Sigmoid colon (tissue), 4 donors: Measurements from ENCODE around the gene EVC.
"Not testable (repeated sequence)": the region's sequence is repeated elsewhere in the genome, so short reads cannot be mapped to it uniquely, and the experiment has no call there.

Experiments
- CTCF ChIP-seq, 4 experiments: fragments of 450-650 bp in 3 of 4; fragments of 200-600 bp in 1 of 4; IDR thresholded peaks; one replicate each; pipeline ENCODE4 v1.5.1; 2016 to 2019; ENCODE audit warnings: antibody characterized with exemption in 4 of 4, mild to moderate bottlenecking in 3 of 4, moderate library complexity in 2 of 4
- POLR2A ChIP-seq, 2 donors: fragments of 450-650 bp; IDR thresholded peaks; one replicate each; pipeline ENCODE4 v1.6.1; 2016; ENCODE audit warnings: antibody characterized with exemption in 2 of 2, mild to moderate bottlenecking in 2 of 2, moderate library complexity in 2 of 2
- POLR2AphosphoS5 ChIP-seq, 4 donors: sonication (generic); formaldehyde crosslinking; IDR thresholded peaks; one replicate each; pipeline ENCODE4 v1.6.1; 2017; ENCODE audit warnings: antibody characterized with exemption in 4 of 4

GRCh38 chr4:5728412-5728811, 17.4 kb downstream of the EVC start:
- TF ChIP-seq POLR2A, CTCF, POLR2AphosphoS5 (IDR thresholded peaks at IDR 0.05): not testable (repeated sequence)
